GM19324 (cell line): ENCODE results near the gene TGFBR3L.

ENCODE experiments used
- ATAC-seq: cut with Tn5 transposase; IDR thresholded peaks from one replicate; pipeline ENCODE4 v1.9.1; 2021; ENCODE audit warnings: mild to moderate bottlenecking, moderate library complexity; ENCODE audit not compliant: unreplicated experiment, low FRiP score

The TGFBR3L gene

DNA sequence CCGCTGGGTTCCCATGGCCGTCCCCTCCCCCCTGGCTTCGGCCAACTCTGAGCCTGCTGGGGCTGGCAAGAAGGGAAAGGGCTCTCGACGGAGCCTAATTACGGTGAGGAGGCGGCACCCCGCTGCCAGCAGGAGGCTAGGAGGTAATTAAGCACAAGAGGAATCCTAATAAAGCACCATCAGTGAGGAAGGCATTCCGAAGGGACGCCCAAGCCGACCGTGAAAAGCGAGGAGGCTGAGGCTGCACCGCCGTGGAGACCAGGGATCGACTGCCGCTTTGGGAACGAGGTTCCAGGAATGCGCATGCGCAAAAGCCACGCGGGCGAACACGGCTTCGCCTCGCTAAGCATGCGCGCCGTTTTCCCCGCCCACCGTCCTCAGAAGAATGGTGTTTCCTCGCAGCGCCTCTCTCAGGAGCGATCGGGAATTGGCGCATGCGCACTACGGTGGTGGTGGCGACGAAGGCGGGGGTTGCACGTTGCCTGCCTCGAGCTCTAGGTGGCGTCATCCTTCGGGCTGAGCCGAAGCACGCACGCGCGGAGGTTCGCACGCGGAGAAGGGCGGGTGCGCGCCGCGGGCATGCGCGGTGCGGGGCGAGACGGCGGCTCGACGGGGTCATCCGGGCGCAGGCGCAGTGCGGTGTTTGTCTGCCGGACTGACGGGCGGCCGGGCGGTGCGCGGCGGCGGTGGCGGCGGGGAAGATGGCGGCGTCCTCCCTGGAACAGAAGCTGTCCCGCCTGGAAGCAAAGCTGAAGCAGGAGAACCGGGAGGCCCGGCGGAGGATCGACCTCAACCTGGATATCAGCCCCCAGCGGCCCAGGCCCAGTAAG lies 11.2 kb upstream of the TGFBR3L start, which contains the start of gene MAP2K7:
MAP2K7 (plus strand) TSS at position 634 of the 830 bp plus-strand sequence; CDS start at position 702, 68 bp downstream.
- ATAC-seq, result peak; percentile 91

DNA sequence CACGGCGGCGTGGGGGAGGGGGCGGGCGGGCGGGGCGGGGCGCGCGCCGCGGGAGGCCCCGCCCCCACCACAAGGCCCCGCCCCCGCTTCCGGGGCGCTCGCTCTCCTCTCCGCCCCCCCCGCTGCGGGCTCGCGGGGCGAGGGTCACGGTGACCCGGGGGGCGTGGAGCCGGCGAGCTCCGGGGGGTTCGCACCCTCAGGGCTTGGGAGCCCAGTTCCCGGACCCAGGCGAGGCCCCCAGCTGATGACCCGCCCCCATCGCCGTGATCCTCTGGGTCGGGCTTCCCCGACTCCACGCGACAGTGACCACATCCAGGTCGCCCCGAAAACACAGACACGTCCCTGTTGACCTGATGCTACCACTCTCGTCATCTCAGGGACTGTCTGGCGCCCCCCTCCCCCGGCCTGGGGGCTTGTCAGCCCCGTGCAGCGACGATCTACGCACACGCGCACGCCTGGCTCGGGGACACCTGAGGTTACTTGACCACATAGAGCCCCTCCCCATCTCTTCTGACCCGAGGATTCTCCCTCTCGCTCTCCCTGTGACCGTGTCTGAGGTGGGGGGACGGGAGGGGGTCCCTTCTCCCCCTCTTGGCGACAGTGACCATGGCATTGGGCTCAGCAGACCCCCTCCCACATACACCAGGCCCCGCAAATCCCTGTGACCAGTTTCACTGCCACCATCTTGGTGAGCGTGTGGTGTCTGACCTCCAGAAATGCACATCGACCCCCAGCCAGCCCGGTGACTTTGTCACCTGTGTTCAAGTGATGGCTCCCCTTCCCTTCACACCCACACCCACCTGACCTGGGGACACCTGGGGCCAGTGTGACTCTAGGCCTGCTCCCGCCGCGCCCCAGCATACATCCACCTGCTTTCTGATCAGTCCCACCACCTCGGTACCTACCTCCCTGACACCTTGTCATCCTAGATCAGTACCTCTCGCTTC lies 10.3 kb upstream of the TGFBR3L start:
- ATAC-seq, result peak; percentile 36

GRCh38 chr19:7905268-7905667 lies 9.4 kb upstream of the TGFBR3L start:
- no peak for ATAC-seq

DNA sequence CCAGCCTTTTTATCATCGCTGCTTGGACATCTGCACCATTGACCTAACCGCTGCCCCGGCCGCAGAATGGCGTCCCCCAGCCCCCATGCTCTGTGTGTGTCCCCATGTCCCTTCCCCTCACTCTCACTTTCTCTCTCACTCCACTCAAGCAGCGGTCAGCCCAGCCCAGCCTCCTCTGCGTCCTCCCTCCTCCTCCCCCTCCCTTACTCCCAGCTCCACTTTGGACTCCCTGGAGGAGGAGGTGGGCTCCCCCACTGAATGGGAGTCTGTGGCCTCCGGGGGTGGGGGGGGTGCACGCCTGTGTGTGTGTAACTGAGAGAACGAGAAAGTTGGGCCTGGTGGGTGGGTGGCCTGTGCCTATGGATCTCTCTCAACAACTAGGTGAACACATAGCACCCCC lies 8.8 kb upstream of the TGFBR3L start:
- no peak for ATAC-seq

- no peak for ATAC-seq
Observed at GRCh38 chr19:7907122-7907521, 7.5 kb upstream of the TGFBR3L start.

DNA sequence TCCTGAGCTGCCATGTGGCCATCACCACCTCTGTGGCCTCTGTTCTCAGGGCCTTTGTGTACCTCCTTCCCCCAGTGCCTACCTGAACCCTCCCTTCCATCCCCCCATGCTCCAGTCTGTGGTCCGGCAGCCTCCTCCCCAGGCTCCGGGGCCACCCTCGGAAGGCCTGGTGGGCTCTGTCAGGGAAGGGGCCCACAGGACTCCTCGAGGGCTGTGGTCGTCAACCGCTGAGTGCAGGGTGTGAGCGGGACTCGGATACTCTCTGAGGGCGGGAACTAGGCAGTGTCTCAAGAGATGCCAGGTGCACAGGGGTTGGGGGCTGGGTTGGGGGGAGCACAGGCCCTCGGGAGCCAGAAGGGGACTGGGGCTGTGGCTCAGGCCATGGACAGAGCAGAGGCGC lies 7.1 kb upstream of the TGFBR3L start:
- no peak for ATAC-seq

GRCh38 chr19:7908078-7908699 lies 6.4 kb upstream of the TGFBR3L start:
- no peak for ATAC-seq

DNA sequence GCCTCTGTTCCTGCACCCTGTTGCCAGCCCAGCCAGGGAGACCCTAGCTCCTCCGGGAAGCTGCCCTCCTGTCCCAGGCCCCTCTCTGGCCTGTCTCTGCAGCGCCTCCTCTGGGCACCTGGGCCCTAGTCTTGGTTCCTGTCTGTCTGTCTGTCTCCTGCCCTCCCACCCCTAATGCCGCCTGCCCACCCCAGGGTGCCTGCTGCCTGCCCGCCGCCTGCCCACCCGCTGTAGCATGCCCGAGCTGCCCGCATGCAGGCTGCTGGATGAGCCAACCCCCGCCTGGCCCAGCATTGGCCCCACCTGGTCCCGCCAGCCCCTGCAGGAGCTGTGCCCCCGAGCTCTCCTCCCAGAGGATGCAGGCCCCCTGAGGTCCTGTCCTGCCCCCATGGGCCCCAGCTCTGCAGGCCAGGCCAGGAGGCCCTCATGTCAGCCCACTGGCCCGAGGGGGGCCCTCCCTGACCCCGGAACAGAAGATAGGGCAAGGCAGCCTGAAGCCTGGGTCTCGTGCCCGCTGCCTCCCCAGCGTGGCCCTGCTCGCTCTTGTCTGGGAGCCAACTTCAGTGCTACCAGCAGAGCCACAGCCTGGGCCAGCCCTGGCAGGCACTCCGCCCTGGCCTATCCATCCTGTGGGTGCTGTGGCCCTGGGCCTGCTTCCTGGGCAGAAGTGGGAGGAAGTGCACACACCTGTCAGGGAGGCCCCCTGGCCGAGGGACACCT lies 5.7 kb upstream of the TGFBR3L start:
- ATAC-seq, result no peak

GRCh38 chr19:7909471-7910067 lies 5.1 kb upstream of the TGFBR3L start:
- no peak for ATAC-seq

DNA sequence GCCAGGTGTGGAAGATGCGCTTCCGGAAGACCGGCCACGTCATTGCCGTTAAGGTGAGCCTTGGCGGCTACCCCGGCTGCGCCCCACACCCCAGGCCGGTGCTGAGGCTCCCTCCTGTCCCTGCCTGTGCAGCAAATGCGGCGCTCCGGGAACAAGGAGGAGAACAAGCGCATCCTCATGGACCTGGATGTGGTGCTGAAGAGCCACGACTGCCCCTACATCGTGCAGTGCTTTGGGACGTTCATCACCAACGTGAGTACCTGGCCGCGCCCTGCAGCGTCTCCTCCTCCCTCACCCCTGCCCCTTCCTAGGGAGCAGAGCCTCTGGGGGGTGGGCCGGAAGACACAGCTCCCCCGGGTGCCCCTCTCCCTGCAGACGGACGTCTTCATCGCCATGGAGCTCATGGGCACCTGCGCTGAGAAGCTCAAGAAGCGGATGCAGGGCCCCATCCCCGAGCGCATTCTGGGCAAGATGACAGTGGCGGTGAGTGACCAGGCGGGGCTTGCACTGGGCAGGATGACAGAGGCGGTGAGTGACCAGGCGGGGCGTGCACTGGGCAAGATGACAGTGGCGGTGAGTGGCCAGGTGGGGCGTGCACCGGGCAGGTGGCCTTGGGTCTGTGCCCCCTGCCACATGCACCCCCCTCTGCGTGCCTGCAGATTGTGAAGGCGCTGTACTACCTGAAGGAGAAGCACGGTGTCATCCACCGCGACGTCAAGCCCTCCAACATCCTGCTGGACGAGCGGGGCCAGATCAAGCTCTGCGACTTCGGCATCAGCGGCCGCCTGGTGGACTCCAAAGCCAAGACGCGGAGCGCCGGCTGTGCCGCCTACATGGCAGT lies 4.1 kb upstream of the TGFBR3L start:
- ATAC-seq, result no peak

- no peak for ATAC-seq
Observed at GRCh38 chr19:7911508-7912143, 3.0 kb upstream of the TGFBR3L start.

DNA sequence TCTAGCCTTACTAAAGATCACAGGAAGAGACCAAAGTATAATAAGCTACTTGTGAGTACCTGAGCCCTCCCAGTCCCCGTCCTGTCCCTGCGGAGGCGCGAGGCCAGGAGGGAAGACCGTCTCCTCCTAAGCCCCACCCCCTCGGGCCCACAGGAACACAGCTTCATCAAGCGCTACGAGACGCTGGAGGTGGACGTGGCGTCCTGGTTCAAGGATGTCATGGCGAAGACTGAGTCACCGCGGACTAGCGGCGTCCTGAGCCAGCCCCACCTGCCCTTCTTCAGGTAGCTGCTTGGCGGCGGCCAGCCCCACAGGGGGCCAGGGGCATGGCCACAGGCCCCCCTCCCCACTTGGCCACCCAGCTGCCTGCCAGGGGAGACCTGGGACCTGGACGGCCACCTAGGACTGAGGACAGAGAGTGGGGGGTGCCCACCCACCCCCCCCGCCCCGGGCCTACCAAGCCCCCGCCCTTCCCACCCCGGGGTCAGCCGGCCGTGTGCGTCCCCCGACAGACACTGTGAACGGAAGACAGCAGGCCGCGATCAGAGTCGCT lies 2.4 kb upstream of the TGFBR3L start:
- no peak for ATAC-seq

- no peak for ATAC-seq
Observed at GRCh38 chr19:7912697-7913564, 1.7 kb upstream of the TGFBR3L start.

DNA sequence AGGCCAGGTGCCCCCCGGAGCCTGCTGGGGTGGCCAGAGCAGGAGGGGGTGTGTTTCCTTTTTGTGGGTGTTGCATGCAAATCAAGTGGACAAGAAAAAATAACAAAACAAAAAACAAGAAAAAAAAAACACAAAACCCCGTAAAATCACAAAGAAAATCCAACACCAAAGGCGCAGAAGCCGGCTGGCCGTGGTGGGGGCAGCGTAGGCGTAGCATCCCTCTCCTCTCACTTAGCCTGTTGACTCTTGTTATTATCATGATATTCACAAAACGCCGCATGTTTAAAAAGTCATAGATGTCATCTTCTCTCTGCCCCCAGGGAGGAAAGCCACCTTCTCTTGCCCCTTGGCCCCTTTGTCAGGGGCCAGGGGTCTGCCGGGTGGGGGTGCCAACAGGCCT lies 978 bp upstream of the TGFBR3L start:
- ATAC-seq, result no peak

DNA sequence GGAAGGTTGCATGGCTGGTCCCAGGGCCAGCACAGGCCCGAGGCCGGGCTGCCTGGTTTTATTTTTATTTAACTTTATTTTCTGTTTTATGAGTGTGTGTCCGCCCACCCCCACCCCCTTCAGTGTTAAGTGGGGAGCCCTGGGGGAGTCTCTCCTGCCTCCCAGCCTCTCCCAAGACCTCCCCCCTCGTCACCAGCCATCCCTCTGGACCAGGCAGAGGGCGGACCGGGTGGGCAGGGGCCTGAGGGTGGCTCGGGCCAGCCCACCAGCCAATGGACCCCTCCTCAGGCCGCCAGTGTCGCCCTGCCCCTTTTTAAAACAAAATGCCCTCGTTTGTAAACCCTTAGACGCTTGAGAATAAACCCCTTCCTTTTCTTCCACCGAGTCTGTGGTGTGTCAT lies 531 bp upstream of the TGFBR3L start:
- no peak for ATAC-seq

GRCh38 chr19:7915250-7916102 lies 846 bp downstream of the TGFBR3L start:
- no peak for ATAC-seq
